ENCODE measurements around the gene ATRNL1.

Gene ATRNL1

GRCh38 chr10:115861864-115862263 is 768.7 kb downstream of the ATRNL1 start:
- no CpG with 5 or more reads among the region's 1 CpG for WGBS (ENCODE audit: insufficient coverage)
- CTCF ChIA-PET, result interaction anchor here (0.7 kb wide), 1 partner anchor 23 kb away, joined by 3 read pairs; no protein-coding TSS in a partner anchor
- DNase-seq, result no peak

GRCh38 chr10:115866174-115866573 is 773.0 kb downstream of the ATRNL1 start:
- H3K4me3 ChIP-seq (ENCODE audit: control insufficient read depth in 1 of 7, extremely low read depth in 1 of 7, insufficient read depth in 4 of 7, low read depth in 2 of 7, low read length in 6 of 7), result no peak overlapping the region
- H3K27ac ChIP-seq (ENCODE audit: insufficient read depth in 1 of 2, low read depth in 1 of 2, low read length in 2 of 2, poor library complexity in 1 of 2, severe bottlenecking in 2 of 2), result no peak overlapping the region
- ChIA-PET CTCF (no interaction called here), POLR2A (no interaction called here)
- no peak for DNase-seq
- no peaks in the 10 kb centered on the region for H3K27me3 ChIP-seq (replicated peaks in 2 of 5; ENCODE audit: control insufficient read depth in 4 of 5, insufficient read depth in 5 of 5, low read length in 4 of 5)
- no peaks in the 10 kb centered on the region for H3K36me3 ChIP-seq (ENCODE audit: control insufficient read depth in 4 of 4, insufficient read depth in 4 of 4, low read length in 3 of 4)
- H3K9me3 ChIP-seq (ENCODE audit: control extremely low read depth in 1 of 5, control insufficient read depth in 4 of 5, insufficient read depth in 2 of 5, low read depth in 1 of 5, low read length in 4 of 5), result no peaks in the 10 kb centered on the region
- WGBS (ENCODE audit: insufficient coverage), result no CpG with 5 or more reads among the region's 1 CpG
- H3K4me1 ChIP-seq (ENCODE audit: control extremely low read depth in 1 of 4, control insufficient read depth in 4 of 4, insufficient read depth in 4 of 4, low read length in 3 of 4), result no peaks in the 10 kb centered on the region

More at GRCh38 chr10:115861864-115862263, 768.7 kb downstream of the ATRNL1 start:
- Histone ChIP-seq H3K36me3 (ENCODE audit: control insufficient read depth in 4 of 4, insufficient read depth in 4 of 4, low read length in 3 of 4) (no peaks in the 10 kb centered on the region), H3K4me1 (ENCODE audit: control extremely low read depth in 1 of 4, control insufficient read depth in 4 of 4, insufficient read depth in 4 of 4, low read length in 3 of 4) (no peaks in the 10 kb centered on the region), H3K4me3 (ENCODE audit: control insufficient read depth in 1 of 7, extremely low read depth in 1 of 7, insufficient read depth in 4 of 7, low read depth in 2 of 7, low read length in 6 of 7) (no peak overlapping the region), H3K27ac (ENCODE audit: insufficient read depth in 1 of 2, low read depth in 1 of 2, low read length in 2 of 2, poor library complexity in 1 of 2, severe bottlenecking in 2 of 2) (no peak overlapping the region), H3K9me3 (ENCODE audit: control extremely low read depth in 1 of 5, control insufficient read depth in 4 of 5, insufficient read depth in 2 of 5, low read depth in 1 of 5, low read length in 4 of 5) (peaks cover 0 to 4% (median 0%) of the 10 kb centered on the region in 5 experiments), H3K27me3 (replicated peaks in 2 of 5; ENCODE audit: control insufficient read depth in 4 of 5, insufficient read depth in 5 of 5, low read length in 4 of 5) (no peaks in the 10 kb centered on the region)
- POLR2A ChIA-PET, result interaction anchor here (0.6 kb wide), 1 partner anchor 69 kb away, joined by 4 read pairs; no protein-coding TSS in a partner anchor

GRCh38 chr10:115866691-115867090 is 773.5 kb downstream of the ATRNL1 start:
- H3K27me3 ChIP-seq (replicated peaks in 2 of 5; ENCODE audit: control insufficient read depth in 4 of 5, insufficient read depth in 5 of 5, low read length in 4 of 5), result no peaks in the 10 kb centered on the region
- CTCF ChIA-PET, result no interaction called here

GRCh38 chr10:115867305-115867704 is 774.1 kb downstream of the ATRNL1 start:
- Histone ChIP-seq H3K9me3 (ENCODE audit: control extremely low read depth in 1 of 5, control insufficient read depth in 4 of 5, insufficient read depth in 2 of 5, low read depth in 1 of 5, low read length in 4 of 5) (no peaks in the 10 kb centered on the region), H3K27me3 (replicated peaks in 2 of 5; ENCODE audit: control insufficient read depth in 4 of 5, insufficient read depth in 5 of 5, low read length in 4 of 5) (no peaks in the 10 kb centered on the region), H3K4me1 (ENCODE audit: control extremely low read depth in 1 of 4, control insufficient read depth in 4 of 4, insufficient read depth in 4 of 4, low read length in 3 of 4) (no peaks in the 10 kb centered on the region), H3K27ac (ENCODE audit: insufficient read depth in 1 of 2, low read depth in 1 of 2, low read length in 2 of 2, poor library complexity in 1 of 2, severe bottlenecking in 2 of 2) (no peak overlapping the region), H3K36me3 (ENCODE audit: control insufficient read depth in 4 of 4, insufficient read depth in 4 of 4, low read length in 3 of 4) (no peaks in the 10 kb centered on the region), H3K4me3 (ENCODE audit: control insufficient read depth in 1 of 7, extremely low read depth in 1 of 7, insufficient read depth in 4 of 7, low read depth in 2 of 7, low read length in 6 of 7) (no peak overlapping the region)
- no peak for DNase-seq
- ChIA-PET CTCF (no interaction called here), POLR2A (no interaction called here)
- no CpG with 5 or more reads among the region's 2 CpGs for WGBS (ENCODE audit: insufficient coverage)

More at GRCh38 chr10:115866691-115867090, 773.5 kb downstream of the ATRNL1 start:
- DNase-seq, result no peak
- H3K4me3 ChIP-seq (ENCODE audit: control insufficient read depth in 1 of 7, extremely low read depth in 1 of 7, insufficient read depth in 4 of 7, low read depth in 2 of 7, low read length in 6 of 7), result no peak overlapping the region
- H3K9me3 ChIP-seq (ENCODE audit: control extremely low read depth in 1 of 5, control insufficient read depth in 4 of 5, insufficient read depth in 2 of 5, low read depth in 1 of 5, low read length in 4 of 5), result no peaks in the 10 kb centered on the region
- no peaks in the 10 kb centered on the region for H3K4me1 ChIP-seq (ENCODE audit: control extremely low read depth in 1 of 4, control insufficient read depth in 4 of 4, insufficient read depth in 4 of 4, low read length in 3 of 4)
- H3K27ac ChIP-seq (ENCODE audit: insufficient read depth in 1 of 2, low read depth in 1 of 2, low read length in 2 of 2, poor library complexity in 1 of 2, severe bottlenecking in 2 of 2), result no peak overlapping the region
- no CpG with 5 or more reads among the region's 4 CpGs for WGBS (ENCODE audit: insufficient coverage)
- no peaks in the 10 kb centered on the region for H3K36me3 ChIP-seq (ENCODE audit: control insufficient read depth in 4 of 4, insufficient read depth in 4 of 4, low read length in 3 of 4)
- POLR2A ChIA-PET, result no interaction called here

GRCh38 chr10:115871855-115872254 is 778.7 kb downstream of the ATRNL1 start:
- WGBS (ENCODE audit: insufficient coverage), result no CpG with 5 or more reads among the region's 1 CpG
- ChIA-PET CTCF (interaction anchor here (0.9 to 1.4 kb wide), 2 partner anchors 11 to 23 kb away, joined by 3 read pairs; no protein-coding TSS in a partner anchor), POLR2A (no interaction called here)
- Histone ChIP-seq H3K9me3 (ENCODE audit: control extremely low read depth in 1 of 5, control insufficient read depth in 4 of 5, insufficient read depth in 2 of 5, low read depth in 1 of 5, low read length in 4 of 5) (no peaks in the 10 kb centered on the region), H3K36me3 (ENCODE audit: control insufficient read depth in 4 of 4, insufficient read depth in 4 of 4, low read length in 3 of 4) (no peaks in the 10 kb centered on the region), H3K27ac (ENCODE audit: insufficient read depth in 1 of 2, low read depth in 1 of 2, low read length in 2 of 2, poor library complexity in 1 of 2, severe bottlenecking in 2 of 2) (no peak overlapping the region), H3K27me3 (replicated peaks in 2 of 5; ENCODE audit: control insufficient read depth in 4 of 5, insufficient read depth in 5 of 5, low read length in 4 of 5) (peaks cover 0 to 2% (median 0%) of the 10 kb centered on the region in 5 experiments), H3K4me3 (ENCODE audit: control insufficient read depth in 1 of 7, extremely low read depth in 1 of 7, insufficient read depth in 4 of 7, low read depth in 2 of 7, low read length in 6 of 7) (no peak overlapping the region), H3K4me1 (ENCODE audit: control extremely low read depth in 1 of 4, control insufficient read depth in 4 of 4, insufficient read depth in 4 of 4, low read length in 3 of 4) (no peaks in the 10 kb centered on the region)
- DNase-seq, result no peak

- no CpG with 5 or more reads among the region's 2 CpGs for WGBS (ENCODE audit: insufficient coverage)
- no peaks in the 10 kb centered on the region for H3K4me1 ChIP-seq (ENCODE audit: control extremely low read depth in 1 of 4, control insufficient read depth in 4 of 4, insufficient read depth in 4 of 4, low read length in 3 of 4)
- ChIA-PET POLR2A (no interaction called here), CTCF (no interaction called here)
- no peaks in the 10 kb centered on the region for H3K9me3 ChIP-seq (ENCODE audit: control extremely low read depth in 1 of 5, control insufficient read depth in 4 of 5, insufficient read depth in 2 of 5, low read depth in 1 of 5, low read length in 4 of 5)
- peaks cover 0 to 2% (median 0%) of the 10 kb centered on the region in 5 experiments for H3K27me3 ChIP-seq (replicated peaks in 2 of 5; ENCODE audit: control insufficient read depth in 4 of 5, insufficient read depth in 5 of 5, low read length in 4 of 5)
- no peaks in the 10 kb centered on the region for H3K36me3 ChIP-seq (ENCODE audit: control insufficient read depth in 4 of 4, insufficient read depth in 4 of 4, low read length in 3 of 4)
- DNase-seq, result no peak
- H3K4me3 ChIP-seq (ENCODE audit: control insufficient read depth in 1 of 7, extremely low read depth in 1 of 7, insufficient read depth in 4 of 7, low read depth in 2 of 7, low read length in 6 of 7), result no peak overlapping the region
- no peak overlapping the region for H3K27ac ChIP-seq (ENCODE audit: insufficient read depth in 1 of 2, low read depth in 1 of 2, low read length in 2 of 2, poor library complexity in 1 of 2, severe bottlenecking in 2 of 2)
Measured at GRCh38 chr10:115875172-115875571, 782.0 kb downstream of the ATRNL1 start.

- no peaks in the 10 kb centered on the region for H3K9me3 ChIP-seq (ENCODE audit: control extremely low read depth in 1 of 5, control insufficient read depth in 4 of 5, insufficient read depth in 2 of 5, low read depth in 1 of 5, low read length in 4 of 5)
- no peak overlapping the region for H3K4me3 ChIP-seq (ENCODE audit: control insufficient read depth in 1 of 7, extremely low read depth in 1 of 7, insufficient read depth in 4 of 7, low read depth in 2 of 7, low read length in 6 of 7)
- peaks cover 0 to under 1% (median 0%) of the 10 kb centered on the region in 5 experiments for H3K27me3 ChIP-seq (replicated peaks in 2 of 5; ENCODE audit: control insufficient read depth in 4 of 5, insufficient read depth in 5 of 5, low read length in 4 of 5)
- CTCF ChIA-PET, result no interaction called here
- no peaks in the 10 kb centered on the region for H3K36me3 ChIP-seq (ENCODE audit: control insufficient read depth in 4 of 4, insufficient read depth in 4 of 4, low read length in 3 of 4)
- POLR2A ChIA-PET, result no interaction called here
- no peak overlapping the region for H3K27ac ChIP-seq (ENCODE audit: insufficient read depth in 1 of 2, low read depth in 1 of 2, low read length in 2 of 2, poor library complexity in 1 of 2, severe bottlenecking in 2 of 2)
- no peak for DNase-seq
- WGBS (ENCODE audit: insufficient coverage), result 38% methylated on average over 4 of the region's 6 CpGs
- H3K4me1 ChIP-seq (ENCODE audit: control extremely low read depth in 1 of 4, control insufficient read depth in 4 of 4, insufficient read depth in 4 of 4, low read length in 3 of 4), result no peaks in the 10 kb centered on the region
Measured at GRCh38 chr10:115879372-115880089, 786.4 kb downstream of the ATRNL1 start.

Measured in common myeloid progenitor, CD34-positive (primary cell).